ENCODE results near the gene PFDN6. TPM values are rescaled to one million over a fixed set of nuclear protein-coding genes. Genes with fewer than 3 reads are reported as not detected.

The PFDN6 gene
- total and polyA plus RNA-seq, 2 of the 13 experiments (the other 11 are each of a cell fraction or from before 2014, with no cell fraction given) = 75.5 to 87.0 TPM

DNA sequence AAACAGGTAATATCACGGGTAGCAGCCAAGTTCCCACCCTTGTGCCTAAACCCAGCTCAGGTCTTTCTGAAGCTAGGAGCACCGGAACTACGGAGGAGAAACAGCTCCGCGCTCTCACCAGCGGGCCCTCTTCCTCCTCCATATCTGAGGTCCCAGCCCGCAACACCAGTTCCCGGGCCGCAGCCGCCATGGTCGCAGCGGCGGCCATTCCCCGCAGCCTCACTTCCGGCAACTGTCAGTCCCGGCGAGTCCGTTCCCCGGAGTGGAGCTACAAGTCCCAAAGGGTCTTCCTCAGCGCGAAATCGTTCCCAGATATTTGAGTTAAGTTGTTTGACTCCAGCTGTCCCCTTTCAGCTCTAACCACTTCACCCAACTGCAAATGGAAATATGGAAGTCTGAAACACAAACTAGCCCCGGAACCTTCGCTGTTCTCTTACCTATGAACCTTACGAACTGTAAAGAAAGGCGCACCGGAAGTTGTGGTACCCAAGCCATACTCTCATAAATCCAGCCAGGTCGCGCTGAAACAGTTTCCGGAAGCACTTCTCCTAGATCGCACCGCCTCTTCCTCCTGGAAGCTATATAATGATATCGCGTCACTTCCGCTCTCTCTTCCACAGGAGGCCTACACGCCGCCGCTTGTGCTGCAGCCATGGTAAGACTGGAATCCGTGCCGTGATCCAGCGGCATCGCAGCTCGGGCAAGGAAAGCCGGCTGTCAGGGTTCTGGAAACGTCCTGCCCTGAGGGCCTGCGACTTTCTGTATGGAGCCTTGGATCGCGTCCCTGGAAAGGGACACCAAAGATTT is 17.7 kb upstream of the PFDN6 start, which contains the start of the genes RPS18 and VPS52 (continued):
- no peak for TF ChIP-seq KIAA2018 (CRISPR knock-in tag; IDR thresholded peaks at IDR 0.05; ENCODE audit: borderline replicate concordance)
- TF ChIP-seq, protein P1, sequence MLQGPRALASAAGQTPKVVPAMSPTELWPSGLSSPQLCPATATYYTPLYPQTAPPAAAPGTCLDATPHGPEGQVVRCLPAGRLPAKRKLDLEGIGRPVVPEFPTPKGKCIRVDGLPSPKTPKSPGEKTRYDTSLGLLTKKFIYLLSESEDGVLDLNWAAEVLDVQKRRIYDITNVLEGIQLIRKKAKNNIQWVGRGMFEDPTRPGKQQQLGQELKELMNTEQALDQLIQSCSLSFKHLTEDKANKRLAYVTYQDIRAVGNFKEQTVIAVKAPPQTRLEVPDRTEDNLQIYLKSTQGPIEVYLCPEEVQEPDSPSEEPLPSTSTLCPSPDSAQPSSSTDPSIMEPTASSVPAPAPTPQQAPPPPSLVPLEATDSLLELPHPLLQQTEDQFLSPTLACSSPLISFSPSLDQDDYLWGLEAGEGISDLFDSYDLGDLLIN (CRISPR knock-in tag; IDR thresholded peaks at IDR 0.05; ENCODE audit: borderline replicate concordance) = peak; percentile 48
- TF ChIP-seq, protein P2, sequence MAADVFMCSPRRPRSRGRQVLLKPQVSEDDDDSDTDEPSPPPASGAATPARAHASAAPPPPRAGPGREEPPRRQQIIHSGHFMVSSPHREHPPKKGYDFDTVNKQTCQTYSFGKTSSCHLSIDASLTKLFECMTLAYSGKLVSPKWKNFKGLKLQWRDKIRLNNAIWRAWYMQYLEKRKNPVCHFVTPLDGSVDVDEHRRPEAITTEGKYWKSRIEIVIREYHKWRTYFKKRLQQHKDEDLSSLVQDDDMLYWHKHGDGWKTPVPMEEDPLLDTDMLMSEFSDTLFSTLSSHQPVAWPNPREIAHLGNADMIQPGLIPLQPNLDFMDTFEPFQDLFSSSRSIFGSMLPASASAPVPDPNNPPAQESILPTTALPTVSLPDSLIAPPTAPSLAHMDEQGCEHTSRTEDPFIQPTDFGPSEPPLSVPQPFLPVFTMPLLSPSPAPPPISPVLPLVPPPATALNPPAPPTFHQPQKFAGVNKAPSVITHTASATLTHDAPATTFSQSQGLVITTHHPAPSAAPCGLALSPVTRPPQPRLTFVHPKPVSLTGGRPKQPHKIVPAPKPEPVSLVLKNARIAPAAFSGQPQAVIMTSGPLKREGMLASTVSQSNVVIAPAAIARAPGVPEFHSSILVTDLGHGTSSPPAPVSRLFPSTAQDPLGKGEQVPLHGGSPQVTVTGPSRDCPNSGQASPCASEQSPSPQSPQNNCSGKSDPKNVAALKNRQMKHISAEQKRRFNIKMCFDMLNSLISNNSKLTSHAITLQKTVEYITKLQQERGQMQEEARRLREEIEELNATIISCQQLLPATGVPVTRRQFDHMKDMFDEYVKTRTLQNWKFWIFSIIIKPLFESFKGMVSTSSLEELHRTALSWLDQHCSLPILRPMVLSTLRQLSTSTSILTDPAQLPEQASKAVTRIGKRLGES (CRISPR knock-in tag; IDR thresholded peaks at IDR 0.05; ENCODE audit: borderline replicate concordance) = peak; percentile 63; the same call in 1 of the 2 replicates
- peak; percentile 57 for TF ChIP-seq FOXJ3 (CRISPR knock-in tag; IDR thresholded peaks at IDR 0.05; ENCODE audit: borderline replicate concordance)
- TF ChIP-seq, protein P3, sequence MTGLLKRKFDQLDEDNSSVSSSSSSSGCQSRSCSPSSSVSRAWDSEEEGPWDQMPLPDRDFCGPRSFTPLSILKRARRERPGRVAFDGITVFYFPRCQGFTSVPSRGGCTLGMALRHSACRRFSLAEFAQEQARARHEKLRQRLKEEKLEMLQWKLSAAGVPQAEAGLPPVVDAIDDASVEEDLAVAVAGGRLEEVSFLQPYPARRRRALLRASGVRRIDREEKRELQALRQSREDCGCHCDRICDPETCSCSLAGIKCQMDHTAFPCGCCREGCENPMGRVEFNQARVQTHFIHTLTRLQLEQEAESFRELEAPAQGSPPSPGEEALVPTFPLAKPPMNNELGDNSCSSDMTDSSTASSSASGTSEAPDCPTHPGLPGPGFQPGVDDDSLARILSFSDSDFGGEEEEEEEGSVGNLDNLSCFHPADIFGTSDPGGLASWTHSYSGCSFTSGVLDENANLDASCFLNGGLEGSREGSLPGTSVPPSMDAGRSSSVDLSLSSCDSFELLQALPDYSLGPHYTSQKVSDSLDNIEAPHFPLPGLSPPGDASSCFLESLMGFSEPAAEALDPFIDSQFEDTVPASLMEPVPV (CRISPR knock-in tag; IDR thresholded peaks at IDR 0.05) = peak; percentile 88; the same call in 1 of the 2 replicates
- peak; percentile 76 for TF ChIP-seq ZMAT3 (CRISPR knock-in tag; conservative IDR thresholded peaks at IDR 0.05)
- TF ChIP-seq SAP130 (CRISPR knock-in tag; IDR thresholded peaks at IDR 0.05; ENCODE audit: low read depth) = peak; percentile 99
- TF ChIP-seq ZNF629 (CRISPR knock-in tag; conservative IDR thresholded peaks at IDR 0.05) = peak; percentile 15; the same call in 1 of the 2 replicates
- TF ChIP-seq ZMYM4 (CRISPR knock-in tag; IDR thresholded peaks at IDR 0.05) = peak; percentile 81
- peak; percentile 99; the same call in 1 of the 2 replicates for TF ChIP-seq ZZZ3 (CRISPR knock-in tag; IDR thresholded peaks at IDR 0.05; ENCODE audit: borderline replicate concordance)
